Prostate gland (tissue), 2 donors: ENCODE data around the gene ADD3. TPM values are rescaled to one million over a fixed set of nuclear protein-coding genes. Genes with fewer than 3 reads are reported as not detected.

Experiments
- DNase-seq: peaks from one replicate; pipeline ENCODE4 v3.0.0-alpha.2; 2019; ENCODE audit warnings: low spot score
- H3K27ac ChIP-seq, 2 donors: fragments of 200-600 bp; sonication (generic); 2 replicates each; pipeline ENCODE4 v1.5.1; 2017 to 2019
- H3K27me3 ChIP-seq: fragments of 200-600 bp; sonication (generic); replicated peaks from 2 replicates; pipeline ENCODE4 v1.5.1; 2019; ENCODE audit not compliant: insufficient read depth
- H3K36me3 ChIP-seq, 2 donors: fragments of 200-600 bp; sonication (generic); 1 replicate in 1 of 2; 2 replicates in 1 of 2; pipeline versions ENCODE4 v1.5.1 to v1.8.1; 2017 to 2019
- H3K4me1 ChIP-seq: fragments of 200-600 bp; sonication (generic); replicated peaks from 2 replicates; pipeline ENCODE4 v1.5.1; 2019
- H3K4me3 ChIP-seq, 2 donors: fragments of 200-600 bp; sonication (generic); 2 replicates each; pipeline ENCODE4 v1.5.1; 2017 to 2019
- H3K9me3 ChIP-seq: fragments of 200-600 bp; sonication (generic); 2 replicates; pipeline ENCODE4 v1.5.1; 2017
- CTCF ChIP-seq, 4 experiments: fragments of 200-600 bp in 2 of 4; fragments of 450-650 bp in 2 of 4; sonication (generic) in 2 of 4; IDR thresholded peaks; 1 replicate in 3 of 4; 2 replicates in 1 of 4; pipeline ENCODE4 v1.5.1; 2016 to 2019; ENCODE audit warnings: antibody characterized with exemption in 4 of 4, mild to moderate bottlenecking in 2 of 4, moderate library complexity in 2 of 4
- POLR2A ChIP-seq: fragments of 450-650 bp; IDR thresholded peaks from one replicate; pipeline ENCODE4 v1.6.1; 2016; ENCODE audit warnings: antibody characterized with exemption, mild to moderate bottlenecking
- POLR2AphosphoS5 ChIP-seq: sonication (generic); formaldehyde crosslinking; IDR thresholded peaks from one replicate; pipeline ENCODE4 v1.6.1; 2017; ENCODE audit warnings: antibody characterized with exemption
- WGBS: methylation state at CpG from one replicate; pipeline ENCODE4 v1.1.5; 2018; 5-methylcytosine and 5-hydroxymethylcytosine counted together
- intact Hi-C: fragments of 100-400 bp; cut with DNase I; formaldehyde crosslinking; loops from one replicate; pipeline ENCODE4 v1.14.2; 2022
- total RNA-seq, 2 donors: library from RNA; depleted of rRNA; stranded (reverse); fragments of >200 nt; gene quantifications; one replicate each; pipeline ENCODE4 v1.1.0, GENCODE V29; 2016

Gene ADD3
- total RNA-seq, 2 donors from 2014 or later, result 76.4 to 127 TPM

DNA sequence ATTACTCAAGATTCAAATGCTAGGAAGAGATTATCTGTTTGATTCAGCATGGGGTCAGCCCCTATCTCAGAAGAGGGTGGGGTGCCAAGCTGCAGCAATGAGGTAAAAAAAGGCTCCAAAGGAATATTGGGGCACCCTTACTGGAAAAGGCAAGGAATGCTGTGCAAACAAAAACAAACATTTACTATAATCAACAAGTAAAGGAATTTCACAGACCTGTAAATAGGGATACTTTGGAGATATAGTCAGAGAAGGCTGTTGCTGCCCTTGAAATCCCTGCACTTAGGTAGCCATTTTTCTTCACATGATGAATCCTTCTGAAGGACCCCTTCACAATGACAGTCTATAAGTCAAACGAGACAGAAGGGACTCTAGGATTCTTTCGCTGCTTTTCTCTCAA lies 10.6 kb upstream of the ADD3 start:
- H3K36me3 ChIP-seq, result no peaks in the 10 kb centered on the region
- no peak overlapping the region for H3K4me3 ChIP-seq
- H3K9me3 ChIP-seq, result no peaks in the 10 kb centered on the region
- no peak for DNase-seq
- intact Hi-C loops, result no loop called here
- no peak overlapping the region for H3K27ac ChIP-seq
- no peaks in the 10 kb centered on the region for H3K27me3 ChIP-seq
- H3K4me1 ChIP-seq, result no peaks in the 10 kb centered on the region
- no peak for TF ChIP-seq CTCF (IDR thresholded peaks at IDR 0.05)
- 73% methylated on average over 2 of the region's 2 CpGs for WGBS

GRCh38 chr10:109998513-109998912 lies 9.3 kb upstream of the ADD3 start:
- DNase-seq, result no peak
- H3K27ac ChIP-seq, result no peak overlapping the region
- H3K9me3 ChIP-seq, result no peaks in the 10 kb centered on the region
- H3K4me1 ChIP-seq, result peaks cover 3% of the 10 kb centered on the region
- H3K27me3 ChIP-seq, result no peaks in the 10 kb centered on the region
- no peaks in the 10 kb centered on the region for H3K36me3 ChIP-seq
- intact Hi-C loops, result no loop called here
- no peak overlapping the region for H3K4me3 ChIP-seq
- 64% methylated on average over 1 of the region's 1 CpG for WGBS
- TF ChIP-seq CTCF (IDR thresholded peaks at IDR 0.05), result no peak
- TF ChIP-seq POLR2AphosphoS5, result no peak
- no peak for TF ChIP-seq POLR2A

GRCh38 chr10:110002801-110003523 lies 4.8 kb upstream of the ADD3 start:
- intact Hi-C loops, result no loop called here
- H3K36me3 ChIP-seq, result no peaks in the 10 kb centered on the region
- TF ChIP-seq POLR2A (no peak), CTCF (IDR thresholded peaks at IDR 0.05) (no peak), POLR2AphosphoS5 (no peak)
- WGBS, result 31% methylated on average over 2 of the region's 2 CpGs
- H3K27me3 ChIP-seq, result no peaks in the 10 kb centered on the region
- H3K27ac ChIP-seq, result peak overlapping the region in 1 of 2 donors; percentile 42
- DNase-seq, result no peak
- H3K9me3 ChIP-seq, result no peaks in the 10 kb centered on the region
- H3K4me1 ChIP-seq, result peaks cover 3% of the 10 kb centered on the region
- no peak overlapping the region for H3K4me3 ChIP-seq

DNA sequence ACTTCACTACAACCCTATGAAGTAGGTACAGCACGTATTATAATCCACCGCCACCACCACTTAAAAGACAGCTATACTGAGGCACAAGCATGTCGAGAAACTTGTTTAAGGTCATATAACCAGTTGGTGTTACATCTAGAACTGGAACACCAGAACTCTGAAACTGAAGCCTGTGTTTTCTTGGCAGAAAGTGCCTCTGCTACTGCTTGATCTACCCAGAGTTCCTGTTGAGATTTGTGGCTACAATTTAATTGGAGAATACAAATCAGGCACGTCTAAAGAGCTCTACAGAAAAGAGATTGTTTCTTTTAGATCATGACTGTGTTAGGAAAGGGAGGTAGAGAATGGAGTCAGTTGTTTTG lies 4.3 kb upstream of the ADD3 start:
- peak; percentile 16 for DNase-seq
- peaks cover 3% of the 10 kb centered on the region for H3K4me1 ChIP-seq
- H3K27me3 ChIP-seq, result no peaks in the 10 kb centered on the region
- no peak overlapping the region for H3K4me3 ChIP-seq
- WGBS, result 43% methylated on average over 4 of the region's 4 CpGs
- H3K27ac ChIP-seq, result peak overlapping the region in 1 of 2 donors; percentile 42
- H3K9me3 ChIP-seq, result no peaks in the 10 kb centered on the region
- H3K36me3 ChIP-seq, result no peaks in the 10 kb centered on the region
- TF ChIP-seq CTCF (IDR thresholded peaks at IDR 0.05) (no peak), POLR2A (no peak), POLR2AphosphoS5 (no peak)
- intact Hi-C loops, result no loop called here

GRCh38 chr10:110005719-110006118 lies 2.1 kb upstream of the ADD3 start:
- H3K27me3 ChIP-seq, result no peaks in the 10 kb centered on the region
- DNase-seq, result no peak
- H3K4me1 ChIP-seq, result peaks cover 9% of the 10 kb centered on the region
- H3K9me3 ChIP-seq, result no peaks in the 10 kb centered on the region
- H3K27ac ChIP-seq, result peak overlapping the region in 1 of 2 donors; percentile 10
- WGBS, result 37% methylated on average over 8 of the region's 8 CpGs
- H3K36me3 ChIP-seq, result no peaks in the 10 kb centered on the region
- intact Hi-C loops, result loop anchor here (2.0 to 5.0 kb wide), 2 partner anchors 83 to 118 kb away; partner anchors contain the start of gene XPNPEP1
- no peak for TF ChIP-seq POLR2AphosphoS5
- TF ChIP-seq POLR2A, result no peak
- TF ChIP-seq CTCF (IDR thresholded peaks at IDR 0.05), result no peak
- H3K4me3 ChIP-seq, result peak overlapping the region; percentile 3 to 70
